SK-N-SH treated with all-trans-retinoic acid at 6 μM for 48 hours (cell line): ENCODE data around the gene LINGO3.

ENCODE experiments used
- ATAC-seq: fragments of 200-7000 bp; cut with Tn5 transposase; 3 replicates; pipeline ENCODE4 v1.9.1; 2020; ENCODE audit warnings: mild to moderate bottlenecking, moderate library complexity
- ARNTL ChIP-seq: fragments of 450-650 bp; formaldehyde crosslinking; IDR thresholded peaks from 2 replicates; pipeline ENCODE4 v1.5.0; 2020; ENCODE audit warnings: low read depth, mild to moderate bottlenecking, moderate library complexity, borderline replicate concordance
- BACH2 ChIP-seq: fragments of 250-450 bp; sonication (Bioruptor Pico); IDR thresholded peaks from 2 replicates; pipeline ENCODE4 v1.9.0; 2021; ENCODE audit warnings: mild to moderate bottlenecking, borderline replicate concordance
- CREB5 ChIP-seq: fragments of 250-450 bp; sonication (Bioruptor Pico); IDR thresholded peaks from 2 replicates; pipeline ENCODE4 v1.5.1; 2020; ENCODE audit warnings: low read depth, mild to moderate bottlenecking, moderate library complexity
- CSDC2 ChIP-seq: fragments of 250-450 bp; sonication (Bioruptor Pico); IDR thresholded peaks from 2 replicates; pipeline ENCODE4 v1.5.0; 2020; ENCODE audit warnings: mild to moderate bottlenecking, moderate library complexity
- CSRNP3 ChIP-seq: fragments of 250-450 bp; sonication (Bioruptor Pico); IDR thresholded peaks from 2 replicates; pipeline ENCODE4 v1.5.1; 2021; ENCODE audit warnings: mild to moderate bottlenecking, moderate library complexity
- ESRRG ChIP-seq: fragments of 250-450 bp; sonication (Bioruptor Pico); IDR thresholded peaks from 2 replicates; pipeline ENCODE4 v1.6.1; 2021; ENCODE audit warnings: mild to moderate bottlenecking
- GLIS3 ChIP-seq: fragments of 250-450 bp; sonication (Bioruptor Pico); IDR thresholded peaks from 2 replicates; pipeline ENCODE4 v1.5.0; 2020; ENCODE audit warnings: mild to moderate bottlenecking, moderate library complexity
- ISL1 ChIP-seq: fragments of 250-450 bp; sonication (Bioruptor Pico); IDR thresholded peaks from 2 replicates; pipeline ENCODE4 v2.1.2; 2022; ENCODE audit warnings: mild to moderate bottlenecking, moderate library complexity
- OSR1 ChIP-seq: fragments of 250-450 bp; sonication (Bioruptor Pico); IDR thresholded peaks from 2 replicates; pipeline ENCODE4 v1.8.0; 2022; ENCODE audit warnings: moderate library complexity, mild to moderate bottlenecking, inconsistent platforms
- PATZ1 ChIP-seq: fragments of 250-450 bp; sonication (Bioruptor Pico); IDR thresholded peaks from 2 replicates; pipeline ENCODE4 v1.8.0; 2020; ENCODE audit warnings: mild to moderate bottlenecking, moderate library complexity, borderline replicate concordance
- POU6F1 ChIP-seq: fragments of 250-450 bp; sonication (Bioruptor Pico); IDR thresholded peaks from 2 replicates; pipeline ENCODE4 v1.8.0; 2021; ENCODE audit warnings: low read depth, mild to moderate bottlenecking, moderate library complexity, borderline replicate concordance
- PPARA ChIP-seq: fragments of 250-450 bp; sonication (Bioruptor Pico); IDR thresholded peaks from 2 replicates; pipeline ENCODE4 v1.5.0; 2020; ENCODE audit warnings: mild to moderate bottlenecking, borderline replicate concordance
- RARB ChIP-seq: fragments of 250-450 bp; sonication (Bioruptor Pico); IDR thresholded peaks from 2 replicates; pipeline ENCODE4 v1.8.0; 2021; ENCODE audit warnings: mild to moderate bottlenecking, moderate library complexity
- SNAI2 ChIP-seq: fragments of 250-450 bp; sonication (Bioruptor Pico); IDR thresholded peaks from 2 replicates; pipeline ENCODE4 v1.5.0; 2020; ENCODE audit warnings: mild to moderate bottlenecking, moderate library complexity
- TCF4 ChIP-seq: fragments of 250-450 bp; sonication (Bioruptor Pico); IDR thresholded peaks from 2 replicates; pipeline ENCODE4 v1.8.0; 2021; ENCODE audit warnings: mild to moderate bottlenecking, moderate library complexity, borderline replicate concordance
- TOX ChIP-seq: fragments of 250-450 bp; sonication (Bioruptor Pico); IDR thresholded peaks from 2 replicates; pipeline ENCODE4 v1.8.0; 2021; ENCODE audit warnings: mild to moderate bottlenecking, moderate library complexity, borderline replicate concordance
- TSHZ2 ChIP-seq: fragments of 250-450 bp; sonication (Bioruptor Pico); IDR thresholded peaks from 2 replicates; pipeline ENCODE4 v1.5.0; 2020; ENCODE audit warnings: mild to moderate bottlenecking, moderate library complexity
- ZC3H10 ChIP-seq: fragments of 250-450 bp; sonication (Bioruptor Pico); IDR thresholded peaks from 2 replicates; pipeline ENCODE4 v1.5.1; 2021; ENCODE audit warnings: mild to moderate bottlenecking, moderate library complexity
- ZFP3 ChIP-seq: fragments of 250-450 bp; sonication (Bioruptor Pico); IDR thresholded peaks from 2 replicates; pipeline ENCODE4 v1.5.0; 2020; ENCODE audit warnings: mild to moderate bottlenecking, moderate library complexity
- ZFP30 ChIP-seq: fragments of 450-650 bp; formaldehyde crosslinking; IDR thresholded peaks from 2 replicates; pipeline ENCODE4 v1.5.0; 2022; ENCODE audit warnings: mild to moderate bottlenecking, moderate library complexity
- ZNF565 ChIP-seq: fragments of 450-650 bp; formaldehyde crosslinking; conservative IDR thresholded peaks from 2 replicates; pipeline ENCODE4 v1.5.0; 2020; ENCODE audit warnings: low read depth, mild to moderate bottlenecking, moderate library complexity
- ZNF70 ChIP-seq: fragments of 450-650 bp; formaldehyde crosslinking; IDR thresholded peaks from 2 replicates; pipeline ENCODE4 v1.5.0; 2020; ENCODE audit warnings: mild to moderate bottlenecking, moderate library complexity
- ZNF8 ChIP-seq: fragments of 450-650 bp; formaldehyde crosslinking; IDR thresholded peaks from 2 replicates; pipeline ENCODE4 v1.5.0; 2020; ENCODE audit warnings: mild to moderate bottlenecking, moderate library complexity

Gene LINGO3

GRCh38 chr19:2268861-2269243 lies 39.1 kb downstream of the LINGO3 start:
- no peak for ATAC-seq
- TF ChIP-seq CREB5 (CRISPR knock-in tag) (no peak), ZC3H10 (CRISPR knock-in tag) (0 out of 2 replicates have a peak, but pooled peaks have one; percentile 10)
- TF ChIP-seq, all 23 proteins: peak for 1

GRCh38 chr19:2268480-2268830 lies 39.5 kb downstream of the LINGO3 start:
- TF ChIP-seq TCF4 (no peak), PATZ1 (CRISPR knock-in tag) (no peak), ARNTL (no peak), PPARA (CRISPR knock-in tag) (no peak), OSR1 (CRISPR knock-in tag) (no peak), SNAI2 (no peak), ZFP30 (CRISPR knock-in tag) (no peak), POU6F1 (no peak), ZC3H10 (CRISPR knock-in tag) (no peak), TSHZ2 (CRISPR knock-in tag) (no peak), ZFP3 (CRISPR knock-in tag) (no peak), CSRNP3 (CRISPR knock-in tag) (no peak), ZNF8 (CRISPR knock-in tag) (no peak), ZNF70 (no peak), RARB (CRISPR knock-in tag) (no peak), CREB5 (CRISPR knock-in tag) (no peak), BACH2 (CRISPR knock-in tag) (no peak), ESRRG (no peak), CSDC2 (no peak)
- TF ChIP-seq, all 23 proteins: peak for 0
- no peak for ATAC-seq

GRCh38 chr19:2266183-2266993 lies 41.6 kb downstream of the LINGO3 start:
- peak; percentile 10; the same call in 2 of the 3 replicates for ATAC-seq
- no peak for TF ChIP-seq TOX (CRISPR knock-in tag)
- no peak for TF ChIP-seq ZFP30 (CRISPR knock-in tag)
- TF ChIP-seq PATZ1 (CRISPR knock-in tag), result no peak
- TF ChIP-seq CREB5 (CRISPR knock-in tag), result no peak
- no peak for TF ChIP-seq CSDC2
- TF ChIP-seq GLIS3 (CRISPR knock-in tag), result no peak
- no peak for TF ChIP-seq ZNF565 (CRISPR knock-in tag)
- no peak for TF ChIP-seq ISL1 (CRISPR knock-in tag)
- no peak for TF ChIP-seq RARB (CRISPR knock-in tag)
- TF ChIP-seq ESRRG, result no peak
- TF ChIP-seq ARNTL, result no peak
- TF ChIP-seq OSR1 (CRISPR knock-in tag), result no peak
- no peak for TF ChIP-seq PPARA (CRISPR knock-in tag)
